ENCODE measurements around the gene PALLD.

DNA sequence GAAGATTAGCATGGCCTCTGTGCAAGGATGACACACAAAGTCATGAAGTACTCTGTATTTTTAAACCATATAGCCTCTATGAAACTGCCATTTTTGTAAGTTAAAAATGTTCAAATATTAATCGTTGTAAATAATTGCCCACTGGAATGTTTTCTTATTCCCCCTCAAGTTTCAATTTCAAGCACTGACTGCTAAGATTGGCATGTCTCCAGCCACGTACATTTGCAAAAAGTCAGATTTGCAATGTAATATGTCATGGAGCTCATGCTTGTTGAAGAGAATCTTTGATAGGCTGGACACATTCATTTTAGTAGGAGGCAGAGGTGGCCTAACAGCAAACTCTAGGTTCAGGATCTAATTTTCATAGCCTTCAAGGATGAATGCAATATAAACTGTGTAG lies 388.5 kb downstream of the PALLD start:
- TF ChIP-seq, protein P1, sequence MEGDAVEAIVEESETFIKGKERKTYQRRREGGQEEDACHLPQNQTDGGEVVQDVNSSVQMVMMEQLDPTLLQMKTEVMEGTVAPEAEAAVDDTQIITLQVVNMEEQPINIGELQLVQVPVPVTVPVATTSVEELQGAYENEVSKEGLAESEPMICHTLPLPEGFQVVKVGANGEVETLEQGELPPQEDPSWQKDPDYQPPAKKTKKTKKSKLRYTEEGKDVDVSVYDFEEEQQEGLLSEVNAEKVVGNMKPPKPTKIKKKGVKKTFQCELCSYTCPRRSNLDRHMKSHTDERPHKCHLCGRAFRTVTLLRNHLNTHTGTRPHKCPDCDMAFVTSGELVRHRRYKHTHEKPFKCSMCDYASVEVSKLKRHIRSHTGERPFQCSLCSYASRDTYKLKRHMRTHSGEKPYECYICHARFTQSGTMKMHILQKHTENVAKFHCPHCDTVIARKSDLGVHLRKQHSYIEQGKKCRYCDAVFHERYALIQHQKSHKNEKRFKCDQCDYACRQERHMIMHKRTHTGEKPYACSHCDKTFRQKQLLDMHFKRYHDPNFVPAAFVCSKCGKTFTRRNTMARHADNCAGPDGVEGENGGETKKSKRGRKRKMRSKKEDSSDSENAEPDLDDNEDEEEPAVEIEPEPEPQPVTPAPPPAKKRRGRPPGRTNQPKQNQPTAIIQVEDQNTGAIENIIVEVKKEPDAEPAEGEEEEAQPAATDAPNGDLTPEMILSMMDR (conservative IDR thresholded peaks at IDR 0.05; ENCODE audit: low read depth, low read length), result no peak
- no peak for TF ChIP-seq EZH2 (IDR thresholded peaks at IDR 0.05; ENCODE audit: low read length, unreplicated experiment)
